IMR-90 (cell line): ENCODE results near the gene TENM4. TPM values are rescaled to one million over a fixed set of nuclear protein-coding genes. Genes with fewer than 3 reads are reported as not detected.

Source experiments
- ATAC-seq: fragments of 200-7000 bp; cut with Tn5 transposase; 2 replicates; pipeline ENCODE4 v1.9.1; 2020; ENCODE audit warnings: low read depth, mild to moderate bottlenecking, moderate library complexity
- BruUV-seq: library from RNA; stranded (reverse); fragments of 400-500 nt; replicated peaks from 2 replicates; lab custom pipeline; 2021; lab: Mats Ljungman, UMichigan
- CTCF ChIA-PET: fragments of 300-600 bp; formaldehyde crosslinking; extraction: SDS; loops from one replicate; lab custom pipeline; 2021; ENCODE audit warnings: antibody characterized with exemption; lab: Yijun Ruan, JAX
- POLR2A ChIA-PET: fragments of 300-600 bp; sonication (Branson Sonifier 250); formaldehyde crosslinking; loops from one replicate; lab custom pipeline; 2022; ENCODE audit warnings: antibody characterized with exemption; ENCODE audit not compliant: unreplicated experiment; lab: Charles Lee
- DNase-seq: peaks from one replicate; pipeline ENCODE4 v3.0.0; 2013
- H2AFZ ChIP-seq: replicated peaks from 2 replicates; pipeline ENCODE3; 2013; ENCODE audit warnings: low read length, mild to moderate bottlenecking; ENCODE audit not compliant: poor library complexity
- H2AK5ac ChIP-seq: 2 replicates; pipeline ENCODE4 v1.6.1; 2013; ENCODE audit warnings: low read depth, low read length, inconsistent platforms
- H2AK9ac ChIP-seq: replicated peaks from 2 replicates; pipeline ENCODE3; 2013; ENCODE audit warnings: mild to moderate bottlenecking, low read depth, low read length, moderate library complexity; ENCODE audit not compliant: poor library complexity
- H2BK120ac ChIP-seq: 2 replicates; pipeline ENCODE4 v1.6.1; 2013; ENCODE audit warnings: low read depth, low read length, inconsistent platforms
- H2BK15ac ChIP-seq: 3 replicates; pipeline ENCODE4 v1.6.1; 2013; ENCODE audit warnings: low read depth, low read length, inconsistent platforms
- H2BK20ac ChIP-seq: 2 replicates; pipeline ENCODE4 v1.6.1; 2013; ENCODE audit warnings: low read depth, mild to moderate bottlenecking, inconsistent platforms, low read length, moderate library complexity
- H2BK5ac ChIP-seq: 2 replicates; pipeline ENCODE4 v1.6.1; 2013; ENCODE audit warnings: mild to moderate bottlenecking, low read depth, low read length, inconsistent platforms; ENCODE audit not compliant: poor library complexity, severe bottlenecking
- H3K14ac ChIP-seq: replicated peaks from 2 replicates; pipeline ENCODE4 v1.6.1; 2013; ENCODE audit warnings: low read depth, low read length, inconsistent platforms
- H3K18ac ChIP-seq: 2 replicates; pipeline ENCODE4 v1.6.1; 2013; ENCODE audit warnings: low read depth, low read length, control low read depth
- H3K23ac ChIP-seq: 2 replicates; pipeline ENCODE4 v1.6.1; 2013; ENCODE audit warnings: low read depth, low read length, inconsistent platforms
- H3K27ac ChIP-seq: 2 replicates; pipeline ENCODE4 v1.5.1; 2013; ENCODE audit warnings: mild to moderate bottlenecking, control low read depth, low read length; ENCODE audit not compliant: insufficient read depth
- H3K27me3 ChIP-seq: 2 replicates; pipeline ENCODE4 v1.6.1; 2013; ENCODE audit warnings: low read length; ENCODE audit not compliant: control insufficient read depth, insufficient read depth
- H3K36me3 ChIP-seq: 2 replicates; pipeline ENCODE4 v1.6.1; 2013; ENCODE audit warnings: low read length, mixed read lengths; ENCODE audit not compliant: control insufficient read depth, insufficient read depth
- H3K4ac ChIP-seq: 2 replicates; pipeline ENCODE4 v1.6.1; 2013; ENCODE audit warnings: low read depth, low read length, inconsistent platforms
- H3K4me1 ChIP-seq: 2 replicates; pipeline ENCODE4 v1.6.1; 2013; ENCODE audit warnings: low read length, mixed read lengths; ENCODE audit not compliant: control insufficient read depth, insufficient read depth
- H3K4me2 ChIP-seq: 2 replicates; pipeline ENCODE4 v1.6.1; 2013; ENCODE audit warnings: low read depth, mild to moderate bottlenecking, control low read depth, low read length, moderate library complexity
- H3K4me3 ChIP-seq: 2 replicates; pipeline ENCODE4 v1.5.1; 2013; ENCODE audit warnings: low read depth, mild to moderate bottlenecking, control low read depth, low read length, moderate library complexity; ENCODE audit not compliant: insufficient read depth
- H3K56ac ChIP-seq: 2 replicates; pipeline ENCODE4 v1.6.1; 2013; ENCODE audit warnings: low read length, inconsistent platforms; ENCODE audit not compliant: insufficient read depth; ENCODE audit errors: extremely low read depth
- H3K79me1 ChIP-seq, 2 experiments: 2 replicates each; pipeline ENCODE4 v1.6.1; 2013; ENCODE audit warnings: low read length in 2 of 2, inconsistent platforms in 1 of 2, low read depth in 1 of 2
- H3K9ac ChIP-seq: 2 replicates; pipeline ENCODE4 v1.6.1; 2013; ENCODE audit warnings: low read depth, low read length, control low read depth
- H3K9me1 ChIP-seq: 2 replicates; pipeline ENCODE4 v1.6.1; 2013; ENCODE audit warnings: low read length, inconsistent platforms; ENCODE audit not compliant: insufficient read depth
- H3K9me3 ChIP-seq: 2 replicates; pipeline ENCODE4 v1.6.1; 2013; ENCODE audit warnings: low read length; ENCODE audit not compliant: control insufficient read depth, insufficient read depth
- H4K20me1 ChIP-seq: 2 replicates; pipeline ENCODE4 v1.6.1; 2013; ENCODE audit warnings: low read length, inconsistent platforms; ENCODE audit not compliant: insufficient read depth
- H4K5ac ChIP-seq: 2 replicates; pipeline ENCODE4 v1.6.1; 2013; ENCODE audit warnings: mild to moderate bottlenecking, low read depth, low read length, control low read depth
- H4K8ac ChIP-seq, 2 experiments: 2 replicates each; pipeline ENCODE4 v1.6.1; 2013; ENCODE audit warnings: low read depth in 2 of 2, low read length in 2 of 2, control low read depth in 1 of 2, inconsistent platforms in 1 of 2
- H4K91ac ChIP-seq: 2 replicates; pipeline ENCODE4 v1.6.1; 2013; ENCODE audit warnings: low read depth, low read length, inconsistent platforms; ENCODE audit not compliant: insufficient read depth
- CTCF ChIP-seq: conservative IDR thresholded peaks from 2 replicates; pipeline ENCODE4 v1.5.1; 2012; ENCODE audit warnings: mild to moderate bottlenecking, low read depth, low read length, improper control_type of control experiment
- FOS ChIP-seq: fragments of 150-350 bp; IDR thresholded peaks from 2 replicates; pipeline ENCODE4 v1.6.1; 2016; ENCODE audit warnings: low read depth, low read length
- MXI1 ChIP-seq: IDR thresholded peaks from 2 replicates; pipeline ENCODE4 v1.6.1; 2012; ENCODE audit warnings: low read depth, mild to moderate bottlenecking, low read length, moderate library complexity, borderline replicate concordance
- RAD21 ChIP-seq: IDR thresholded peaks from 2 replicates; pipeline ENCODE4 v1.6.1; 2012; ENCODE audit warnings: low read length, improper control_type of control experiment
- RCOR1 ChIP-seq: IDR thresholded peaks from 2 replicates; pipeline ENCODE4 v1.6.1; 2012; ENCODE audit warnings: mild to moderate bottlenecking, low read length, improper control_type of control experiment; ENCODE audit not compliant: insufficient replicate concordance
- SMC3 ChIP-seq: fragments of 150-350 bp; IDR thresholded peaks from 2 replicates; pipeline ENCODE4 v1.6.1; 2016; ENCODE audit warnings: low read depth, mild to moderate bottlenecking, antibody characterized with exemption, low read length, moderate library complexity
- WGBS, 2 experiments: methylation state at CpG; one replicate each; pipeline versions ENCODE4 v1.1.5 to v1.1.7; 2013; ENCODE audit warnings: missing lambda C conversion rate in 2 of 2; ENCODE audit not compliant: insufficient read length in 1 of 2; ENCODE audit errors: extremely low coverage in 2 of 2; 5-methylcytosine and 5-hydroxymethylcytosine counted together
- dilution Hi-C: fragments of 300-500 bp; cut with HindIII; formaldehyde crosslinking; loops from one replicate; pipeline ENCODE4 v1.14.3; 2018; ENCODE audit warnings: low sequenced_read_pairs; ENCODE audit not compliant: unreplicated experiment
- in situ Hi-C: fragments of 300-500 bp; cut with MboI; formaldehyde crosslinking; loops from 3 replicates; pipeline ENCODE4 v1.14.3; 2019; ENCODE audit warnings: low sequenced_read_pairs, inconsistent platforms, mixed read lengths
- intact Hi-C: fragments of 100-400 bp; cut with micrococcal nuclease; formaldehyde crosslinking; loops from 2 replicates; pipeline ENCODE4 v1.10.0; 2022
- polyA plus RNA-seq, 3 experiments: library from polyadenylated mRNA; depleted of rRNA; stranded (reverse); fragments of >200 nt; gene quantifications; 2 replicates each; pipeline ENCODE4 v1.2.3, GENCODE V29; 2012; ENCODE audit warnings: low replicate concordance in 1 of 3
- total RNA-seq: library from RNA; depleted of rRNA; stranded (reverse); fragments of >200 nt; gene quantifications from 2 replicates; pipeline ENCODE4 v1.2.3, GENCODE V29; 2012

TENM4 gene
- total and polyA plus RNA-seq, 2 of the 4 experiments (the other 2 are of a cell fraction) = 7.4 to 9.0 TPM

GRCh38 chr11:79461666-79462645 lies 21.1 kb upstream of the TENM4 start:
- H3K9ac ChIP-seq = no peak overlapping the region
- H4K20me1 ChIP-seq = no peaks in the 10 kb centered on the region
- no peak overlapping the region for H2AFZ ChIP-seq
- H3K79me1 ChIP-seq = no peaks in the 10 kb centered on the region
- in situ Hi-C loops (no loop called here), intact Hi-C loops (loop anchor here (1.0 kb wide), 1 partner anchor 31 kb away; no protein-coding TSS in a partner anchor), dilution Hi-C loops (no loop called here)
- ChIA-PET CTCF (no interaction called here), POLR2A (no interaction called here)
- H2AK5ac ChIP-seq = no peak overlapping the region
- H3K4me2 ChIP-seq = no peak overlapping the region
- no peak overlapping the region for H2BK15ac ChIP-seq
- TF ChIP-seq FOS = no peak
- no peak for TF ChIP-seq MXI1
- TF ChIP-seq SMC3 = no peak
- TF ChIP-seq RAD21 = no peak
- TF ChIP-seq CTCF = no peak
- no peak for TF ChIP-seq RCOR1
- no peak overlapping the region for H3K4me3 ChIP-seq
- no TSS peak for BruUV-seq
- no peak overlapping the region for H4K5ac ChIP-seq
- H3K23ac ChIP-seq = no peak overlapping the region
- no peaks in the 10 kb centered on the region for H3K9me3 ChIP-seq
- no peak overlapping the region for H4K91ac ChIP-seq
- peaks cover 2% of the 10 kb centered on the region; the same call in 1 of the 2 replicates for H3K27me3 ChIP-seq
- H3K56ac ChIP-seq = no peak overlapping the region
- H3K4ac ChIP-seq = no peak overlapping the region
- DNase-seq (no peak), ATAC-seq (no peak)
- WGBS, 2 experiments = 100% methylated on average over 1 of the region's 7 CpGs; no CpG with 5 or more reads in 1 of the 2 experiments
- no peaks in the 10 kb centered on the region for H3K36me3 ChIP-seq
- no peak overlapping the region for H3K27ac ChIP-seq
- no peaks in the 10 kb centered on the region for H3K4me1 ChIP-seq
- no peak overlapping the region for H4K8ac ChIP-seq
- no peaks in the 10 kb centered on the region for H3K9me1 ChIP-seq
- H2BK20ac ChIP-seq = no peak overlapping the region
- no peak overlapping the region for H3K14ac ChIP-seq
- no peak overlapping the region for H2AK9ac ChIP-seq
- no peak overlapping the region for H3K18ac ChIP-seq
- no peak overlapping the region for H2BK120ac ChIP-seq
- H2BK5ac ChIP-seq = no peak overlapping the region
